Embryonic facial prominence (tissue), 1 donor: ENCODE measurements around the gene POMGNT2.
"Not testable (repeated sequence)": the region's sequence is repeated elsewhere in the genome, so short reads cannot be mapped to it uniquely, and the experiment has no call there.

ENCODE experiments used
- DNase-seq: peaks from one replicate; pipeline ENCODE4 v3.0.0-alpha.2; 2016; ENCODE audit errors: extremely low spot score

The POMGNT2 gene

DNA sequence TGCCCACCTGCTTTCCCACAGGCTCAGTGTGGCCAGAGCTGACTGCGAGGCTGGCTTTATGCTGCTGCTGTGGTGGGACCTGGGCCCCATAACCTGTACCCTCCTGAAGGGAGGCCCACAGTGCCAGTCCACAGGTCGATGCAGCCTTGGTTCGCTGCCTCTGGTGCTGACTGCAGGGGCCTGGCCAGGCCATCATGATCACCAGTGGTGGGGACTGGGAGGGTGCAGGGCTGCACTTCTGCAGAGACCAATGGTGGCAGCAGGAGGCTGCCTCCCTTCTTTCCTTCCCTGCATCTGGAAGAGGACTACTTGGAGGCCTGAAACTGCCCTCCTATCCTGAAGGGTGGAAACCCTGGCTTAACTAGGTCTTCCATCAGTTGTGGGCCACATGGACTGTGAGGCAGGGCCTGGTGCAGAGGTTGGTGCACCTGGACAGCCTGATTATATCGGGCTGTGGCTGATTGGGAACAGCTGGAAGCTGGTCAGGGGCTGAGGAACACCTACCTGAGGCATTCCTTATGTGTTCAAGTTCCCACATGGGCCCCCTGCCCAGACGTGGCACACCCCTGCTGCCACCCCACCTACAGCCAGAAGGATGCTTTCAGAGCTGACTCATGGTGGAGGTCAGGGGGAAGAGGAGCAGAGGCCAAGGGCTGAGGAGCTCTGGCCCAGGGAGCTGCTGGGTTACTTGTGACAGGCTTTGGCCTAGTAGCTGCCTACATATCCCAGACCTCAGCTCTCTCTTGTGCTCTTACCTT is 29.8 kb downstream of the POMGNT2 start:
- no peak for DNase-seq

DNA sequence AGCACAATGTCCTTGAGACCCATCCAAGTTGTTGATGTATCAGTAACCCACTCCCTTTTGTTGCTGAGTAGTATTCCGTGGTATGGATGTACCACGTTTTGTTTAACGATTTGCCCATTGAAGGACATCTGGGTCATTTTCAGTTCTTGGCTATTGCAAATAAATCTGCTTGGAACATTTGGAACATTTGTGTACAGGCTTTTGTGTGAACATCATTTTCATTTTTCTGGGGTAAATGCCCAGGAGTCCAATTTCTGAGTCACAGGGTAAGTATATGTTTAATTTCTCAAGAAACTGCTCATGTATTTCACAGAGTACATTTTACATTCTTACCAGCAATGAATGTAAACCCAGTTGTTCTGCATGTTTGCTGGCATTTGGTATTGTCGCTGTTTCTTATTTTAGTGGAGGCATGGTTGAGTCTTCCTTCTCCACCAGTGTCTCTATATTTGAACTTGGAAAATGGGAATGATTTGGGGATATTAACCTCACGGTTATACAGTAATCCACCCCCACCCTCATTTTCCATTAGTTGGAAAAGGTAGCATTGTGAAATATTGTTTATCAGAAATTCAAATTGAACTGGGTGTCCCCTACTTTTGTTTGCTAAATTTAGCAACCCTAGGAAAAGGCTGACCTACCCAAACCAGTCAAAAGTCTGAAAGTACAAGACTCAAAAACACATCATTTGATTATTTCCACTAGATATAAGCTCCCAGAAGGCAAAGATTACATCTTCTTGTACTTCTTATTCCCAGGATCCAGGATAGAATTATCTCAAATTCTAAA is 30.8 kb downstream of the POMGNT2 start:
- no peak for DNase-seq

DNA sequence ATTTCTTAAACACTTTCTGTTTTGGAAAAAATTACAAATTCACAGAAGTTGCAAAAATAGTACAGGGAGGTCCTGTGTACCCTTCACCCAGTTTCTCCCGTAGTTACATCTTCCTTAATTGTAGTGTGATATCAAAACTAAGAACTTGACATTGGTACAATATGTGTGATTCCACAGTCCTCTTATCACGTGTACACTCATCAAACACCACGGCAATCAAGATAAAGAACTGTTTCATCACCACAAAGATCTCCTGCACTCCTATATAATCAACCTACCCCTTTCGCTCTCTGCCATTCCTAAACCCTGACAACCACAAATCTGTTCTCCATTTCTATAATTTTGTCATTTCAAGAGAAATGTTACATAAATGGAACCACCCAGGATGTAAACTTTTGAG is 31.4 kb downstream of the POMGNT2 start:
- no peak for DNase-seq

DNA sequence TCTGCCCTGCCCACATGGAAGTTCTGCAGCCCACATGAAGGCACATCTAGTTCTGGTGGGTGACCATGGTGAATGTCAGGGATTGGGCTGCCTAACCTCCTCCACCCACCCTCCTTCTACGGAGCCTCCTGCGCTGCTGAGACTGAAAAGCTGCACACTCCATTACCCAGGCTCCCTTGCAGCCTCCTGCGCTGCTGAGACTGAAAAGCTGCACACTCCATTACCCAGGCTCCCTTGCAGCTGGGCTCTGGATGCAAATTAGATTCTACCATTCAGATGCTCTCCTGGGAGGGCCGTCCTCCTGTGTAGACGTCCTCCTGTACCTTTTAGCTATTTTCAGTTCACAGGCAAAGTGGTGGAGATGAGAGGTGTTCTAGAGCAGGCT is 32.1 kb downstream of the POMGNT2 start:
- DNase-seq = no peak

DNA sequence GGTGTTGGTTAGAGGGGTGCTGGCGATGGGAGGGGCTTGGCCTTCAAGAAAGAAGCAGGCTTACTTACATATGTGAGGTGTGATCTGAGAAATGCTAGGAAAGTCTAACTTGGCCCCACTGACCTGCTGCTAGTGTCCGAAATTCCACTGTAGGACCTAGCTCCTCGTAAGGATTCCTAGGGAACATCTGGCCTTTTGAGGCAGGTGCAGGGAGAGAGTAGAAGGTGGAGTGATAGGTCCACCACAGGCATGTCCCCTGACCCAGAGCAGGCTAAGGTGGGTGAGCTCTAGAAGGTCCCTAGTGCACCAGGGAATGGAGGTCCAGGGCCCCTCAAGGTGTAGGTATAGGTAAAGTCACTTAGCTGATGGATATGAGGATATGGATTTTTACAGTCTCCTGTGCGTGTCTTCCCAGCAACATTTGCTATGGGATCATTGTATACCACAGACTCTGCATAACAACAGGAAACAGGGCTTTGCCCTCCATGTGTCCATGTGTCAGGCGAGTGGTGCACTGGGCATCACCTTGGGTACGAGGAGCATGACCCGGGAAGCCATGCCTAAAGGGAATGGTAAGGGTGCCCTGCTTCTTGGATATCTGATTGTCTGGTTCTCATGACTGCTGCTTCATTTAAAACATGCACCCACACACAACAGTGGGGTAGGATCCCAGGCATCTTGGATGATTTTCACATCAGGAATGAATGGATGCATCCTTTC is 32.6 kb downstream of the POMGNT2 start:
- no peak for DNase-seq

DNA sequence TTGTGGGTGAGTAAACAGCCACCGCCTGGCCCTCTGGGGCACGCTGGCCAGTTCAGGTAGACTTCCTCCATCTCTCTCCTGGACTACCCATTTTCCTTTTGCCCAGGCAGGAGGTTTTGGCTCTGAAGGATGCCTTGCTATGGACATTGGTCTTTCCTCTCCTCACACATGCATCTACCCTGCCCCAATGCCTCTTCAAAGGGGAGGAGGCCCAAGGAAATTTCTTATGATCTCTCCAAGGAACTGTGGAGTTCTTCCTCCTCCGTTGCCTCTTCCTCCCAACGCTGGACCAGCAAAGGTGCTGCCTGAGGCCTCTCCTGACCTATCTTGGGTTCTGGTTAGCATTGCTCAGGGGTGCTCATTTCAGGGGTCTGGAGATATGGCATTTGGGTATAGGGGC is 33.5 kb downstream of the POMGNT2 start:
- DNase-seq = no peak

DNA sequence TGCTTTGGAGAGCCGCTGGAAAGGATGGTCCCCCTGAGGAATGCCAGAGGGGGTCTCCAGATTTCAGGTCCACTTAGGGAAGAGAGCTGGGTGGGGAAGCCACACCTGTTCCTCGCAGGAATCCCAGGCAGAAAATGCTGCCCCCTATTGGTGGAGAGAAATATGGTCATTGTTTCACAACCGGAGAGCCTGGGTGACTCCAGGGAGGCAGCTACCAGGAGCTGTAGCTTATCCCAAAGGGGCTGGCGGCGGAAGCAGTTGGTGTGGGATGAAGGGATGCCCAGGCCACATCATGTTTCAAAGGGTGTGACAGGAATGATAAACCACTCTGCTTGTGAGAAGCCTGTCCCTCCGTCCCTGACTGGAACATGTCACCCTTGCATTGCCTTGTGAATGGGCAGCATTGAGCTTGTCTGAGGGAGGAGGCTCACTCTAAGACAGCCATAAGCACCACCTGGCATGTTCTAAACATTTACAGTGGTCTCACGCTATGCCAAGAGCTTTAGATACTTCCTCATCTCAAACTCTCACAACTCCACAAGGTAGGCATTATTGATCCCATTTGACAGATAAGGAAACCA is 34.5 kb downstream of the POMGNT2 start:
- DNase-seq = no peak

DNA sequence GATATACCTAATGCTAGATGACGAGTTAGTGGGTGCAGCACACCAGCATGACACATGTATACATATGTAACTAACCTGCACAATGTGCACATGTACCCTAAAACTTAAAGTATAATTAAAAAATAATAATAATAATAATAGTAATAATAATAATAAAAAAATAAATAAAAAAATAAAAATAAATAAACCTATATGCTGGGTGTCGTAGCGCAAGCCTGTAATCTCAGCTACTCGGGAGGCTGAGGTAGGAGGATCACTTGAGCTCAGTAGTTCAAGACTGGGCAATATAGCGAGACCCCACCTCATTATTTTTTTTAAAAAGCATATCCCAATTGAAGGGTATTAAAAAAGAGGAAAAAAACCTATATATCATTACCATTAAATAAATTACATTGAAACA is 35.2 kb downstream of the POMGNT2 start:
- DNase-seq = not testable (repeated sequence)

DNA sequence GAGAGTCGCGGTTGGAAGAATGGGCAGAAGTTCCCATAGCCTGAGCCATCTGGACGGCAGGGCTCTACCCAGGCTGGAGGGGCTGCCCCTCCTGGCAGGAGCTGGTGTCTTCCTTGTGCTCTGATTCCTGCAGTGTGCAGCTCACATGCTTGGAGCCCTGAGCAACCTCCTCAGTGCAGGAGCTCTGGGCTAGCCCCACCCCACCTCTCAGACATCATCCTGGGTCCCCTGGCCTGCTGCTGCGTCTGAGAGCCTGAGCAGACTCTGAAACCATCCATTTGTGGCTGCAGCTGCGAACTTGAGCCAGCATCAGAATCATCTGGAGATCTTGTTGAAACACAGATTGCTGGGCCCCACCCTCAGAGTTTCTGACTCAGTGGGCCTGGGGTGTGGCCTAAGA is 42.8 kb downstream of the POMGNT2 start:
- no peak for DNase-seq

DNA sequence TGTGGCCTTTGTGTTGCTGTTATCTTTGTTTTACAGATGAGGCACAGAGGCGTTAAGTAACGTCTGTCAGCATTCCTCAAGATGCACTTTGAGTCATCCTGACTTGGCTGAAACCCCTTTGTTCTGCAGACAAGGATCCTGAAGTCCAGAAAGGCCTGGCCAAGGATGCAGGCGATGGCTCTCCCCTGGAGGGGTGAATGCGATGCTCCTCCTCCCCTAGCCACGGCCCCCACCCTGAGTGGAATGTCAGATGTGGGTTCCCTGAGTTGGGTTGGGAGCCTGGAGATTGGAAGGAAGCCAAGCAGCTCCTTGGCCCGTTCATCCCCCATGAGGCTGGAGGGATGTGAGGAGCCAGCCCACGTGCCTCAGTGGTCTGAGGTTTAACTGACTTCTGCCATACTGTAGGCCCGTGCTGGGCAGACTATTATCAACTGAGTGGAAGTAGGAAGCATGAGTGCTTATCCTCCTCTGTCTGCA is 43.3 kb downstream of the POMGNT2 start:
- no peak for DNase-seq

DNA sequence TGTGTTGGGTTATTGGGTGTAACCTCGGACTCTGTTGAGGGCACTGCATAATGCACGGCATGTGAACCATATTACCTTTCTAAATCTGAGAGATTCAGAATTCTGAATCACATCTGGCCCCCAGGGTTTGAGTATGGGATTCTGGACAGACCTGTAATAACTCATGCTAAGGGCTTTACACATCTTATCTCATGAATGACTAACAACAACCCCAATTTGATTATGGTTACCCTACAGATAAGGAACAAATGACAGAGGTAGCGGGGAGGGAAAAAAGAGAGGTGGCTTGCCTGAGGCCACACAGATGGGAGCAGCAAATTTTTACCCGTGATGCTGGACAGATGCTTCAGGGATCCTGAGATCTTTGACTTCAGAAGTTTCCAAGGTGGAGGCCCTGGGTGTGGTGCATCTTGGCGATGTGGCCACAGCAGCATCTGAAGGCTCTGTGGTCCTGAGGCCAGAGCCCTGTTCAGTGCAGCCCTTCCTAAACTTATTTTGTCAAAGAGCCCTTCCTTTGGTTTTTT is 43.8 kb downstream of the POMGNT2 start:
- DNase-seq = no peak

DNA sequence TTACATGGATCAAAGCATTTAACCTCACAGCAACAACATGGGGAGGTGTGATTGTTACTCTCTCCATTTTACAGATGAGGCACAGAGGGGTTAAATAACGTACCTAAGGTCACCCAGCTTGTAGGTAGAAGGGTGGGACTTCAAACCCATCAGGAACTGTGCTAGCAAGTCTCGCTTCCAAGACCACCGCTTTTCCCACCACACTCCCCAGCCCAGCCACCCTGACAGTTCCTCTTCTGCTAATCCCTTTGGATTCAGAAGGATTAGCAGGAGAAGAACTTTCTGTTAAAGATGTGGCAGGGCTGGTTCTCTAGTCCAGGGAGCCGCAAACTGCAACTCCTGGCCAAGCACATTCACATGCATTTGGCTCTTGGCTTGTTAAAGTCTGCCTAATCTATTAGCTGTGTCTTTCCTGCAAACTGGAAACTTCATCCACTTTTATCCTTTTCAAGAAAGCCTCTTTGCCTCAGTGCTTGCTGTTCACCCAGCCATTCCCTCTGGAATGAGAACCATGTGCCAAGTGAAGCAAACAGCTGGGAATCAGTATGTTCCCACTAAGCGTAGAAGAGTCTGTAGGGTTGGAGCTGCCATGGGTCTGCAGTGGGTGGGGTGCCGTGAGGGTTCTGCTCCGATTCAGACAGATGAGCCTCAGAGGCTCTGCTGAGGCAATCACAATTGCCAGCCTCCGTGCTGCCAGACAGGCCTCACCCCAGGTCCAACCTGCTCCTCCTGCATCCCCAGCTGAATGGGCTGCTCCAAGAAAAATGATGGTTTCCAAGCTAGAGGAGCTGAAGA is 44.6 kb downstream of the POMGNT2 start:
- DNase-seq = no peak

DNA sequence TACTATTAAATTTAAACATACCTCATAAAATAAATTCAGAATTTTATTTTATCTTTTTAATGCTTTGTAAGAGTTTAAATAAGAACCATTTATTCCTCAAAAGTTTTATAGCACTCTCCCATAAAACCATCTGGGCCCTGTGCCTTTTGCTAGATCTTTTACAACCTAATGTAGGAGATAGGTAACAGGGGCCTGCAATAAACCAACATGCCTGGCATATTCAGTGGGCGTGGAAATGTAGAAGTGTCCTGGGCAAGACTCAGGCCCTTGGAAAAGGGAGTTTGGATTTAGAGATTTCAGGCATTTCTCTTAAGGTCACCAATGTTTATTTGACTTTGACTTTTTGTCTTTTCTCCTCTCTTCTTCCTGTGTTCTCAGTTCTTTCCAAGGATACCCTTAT is 46.4 kb downstream of the POMGNT2 start:
- DNase-seq = no peak

DNA sequence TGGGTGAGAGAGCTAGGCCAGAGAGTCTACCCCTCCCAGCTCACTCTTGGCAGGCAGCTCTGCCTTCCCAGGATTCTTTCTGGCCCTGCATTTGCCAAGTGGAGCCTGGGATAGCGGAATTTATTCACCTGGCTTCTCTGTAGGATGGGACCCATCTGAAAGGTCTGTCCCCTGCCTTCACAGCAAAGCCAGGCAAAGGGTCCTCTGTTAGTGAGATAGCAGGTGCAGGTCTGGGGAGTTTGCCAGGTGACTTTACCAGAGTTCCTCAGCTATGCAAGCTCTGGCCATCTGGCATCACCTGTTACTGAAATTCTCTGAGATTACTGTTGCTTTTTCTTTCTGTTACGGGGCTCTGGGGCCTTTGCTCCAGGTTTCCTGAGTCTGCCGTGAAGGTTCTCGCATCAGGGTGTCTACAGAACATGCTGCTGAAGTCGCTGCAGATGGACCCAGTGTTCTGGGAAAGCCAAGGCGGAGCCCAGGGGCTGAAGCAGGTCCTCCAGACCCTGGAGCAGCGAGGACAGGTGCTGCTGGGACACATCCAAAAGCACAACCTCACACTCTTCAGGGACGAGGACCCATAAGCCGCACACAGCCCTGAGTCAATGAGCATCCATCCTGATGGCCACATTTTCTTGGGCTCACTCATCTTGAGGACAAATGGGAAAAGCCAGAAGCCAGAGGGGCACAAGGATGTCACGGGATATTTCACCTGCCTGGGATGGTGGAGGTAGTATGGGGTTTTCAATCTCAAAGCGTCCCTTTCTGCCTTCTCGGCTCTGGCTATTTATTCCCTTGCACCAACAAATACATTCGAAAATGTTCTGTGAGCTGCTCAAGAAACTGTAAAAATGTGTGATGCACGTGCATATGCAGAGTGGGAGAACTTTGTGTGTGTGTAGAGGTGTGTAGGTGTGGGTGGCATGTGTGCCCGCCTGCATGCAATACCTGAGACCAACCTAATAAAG is 49.8 kb downstream of the POMGNT2 start:
- no peak for DNase-seq

DNA sequence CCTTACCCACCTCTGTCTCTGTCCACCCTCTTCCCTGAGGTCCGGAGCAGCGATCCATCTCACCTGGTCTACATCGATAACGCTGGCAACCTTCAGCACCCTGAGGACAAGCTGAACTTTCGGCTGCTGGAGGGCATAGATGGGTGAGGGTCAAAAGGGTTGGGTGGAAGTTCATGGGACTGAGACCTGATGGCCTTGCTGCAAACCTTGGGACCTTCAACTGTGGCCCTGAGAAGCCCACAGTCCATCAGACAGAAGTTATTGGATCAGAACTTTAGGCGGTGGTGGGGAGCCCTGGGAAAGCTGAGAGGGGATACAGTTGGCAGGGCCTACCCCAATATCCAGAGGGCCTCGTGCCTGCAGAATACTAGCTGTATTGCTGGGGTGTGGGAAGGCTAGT is 50.5 kb downstream of the POMGNT2 start:
- no peak for DNase-seq

DNA sequence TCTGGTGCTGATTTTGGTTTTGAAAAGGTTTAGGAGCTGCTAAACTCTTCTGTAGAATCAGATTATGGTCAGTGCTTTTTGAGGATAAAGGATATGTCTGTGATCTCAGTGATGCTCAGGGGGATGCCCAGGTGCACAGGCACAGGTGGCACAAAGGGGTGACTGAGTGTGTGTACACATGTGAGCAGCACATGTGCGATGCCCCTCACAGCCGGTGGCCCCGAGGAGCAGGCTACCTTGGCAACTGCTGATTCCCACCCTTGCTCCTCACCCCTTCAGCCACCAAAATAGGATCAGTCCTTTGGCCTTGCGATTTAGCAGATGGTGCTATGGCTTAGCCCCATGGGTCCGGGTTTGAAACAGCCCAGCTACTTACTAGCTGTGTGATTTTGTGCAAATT is 51.1 kb downstream of the POMGNT2 start:
- DNase-seq = no peak

DNA sequence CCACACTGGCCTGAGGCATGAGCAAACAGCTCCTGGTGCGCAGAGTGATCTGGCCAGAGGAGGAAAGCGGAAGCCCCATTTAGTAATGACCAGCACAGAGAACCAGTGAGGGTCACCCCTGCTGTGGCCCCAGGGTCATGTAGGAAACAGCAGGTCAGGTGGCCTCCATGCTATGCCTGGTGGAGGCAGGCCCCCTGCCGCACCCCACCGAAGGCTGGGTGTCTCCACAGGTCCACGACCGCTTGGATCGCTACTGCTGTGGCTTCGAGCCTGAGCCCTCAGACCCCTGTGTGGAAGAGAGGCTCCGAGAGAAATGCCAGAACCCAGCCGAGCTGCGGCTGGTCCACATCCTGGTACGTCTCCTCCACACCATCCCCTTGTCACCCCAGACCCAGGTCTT is 52.6 kb downstream of the POMGNT2 start:
- DNase-seq = no peak

DNA sequence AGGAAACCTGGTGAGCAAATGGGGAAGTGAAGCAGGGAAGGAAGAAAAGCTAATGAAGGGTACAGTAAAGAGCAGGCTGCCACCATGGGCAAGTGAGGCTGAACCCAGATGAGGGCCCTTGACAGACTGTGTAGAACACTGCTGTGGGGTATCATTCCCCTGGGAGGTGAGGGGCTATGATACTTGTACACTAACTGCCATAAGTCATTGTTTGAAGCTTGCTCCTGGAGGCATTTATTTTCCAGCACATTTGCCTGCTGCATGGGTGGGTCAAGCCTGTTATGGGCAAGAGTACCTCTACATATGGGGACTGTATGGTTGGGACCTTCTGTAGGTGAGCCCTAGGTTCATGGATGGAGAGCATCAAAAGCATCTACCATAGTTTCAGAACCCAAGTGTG is 57.4 kb downstream of the POMGNT2 start:
- no peak for DNase-seq

DNA sequence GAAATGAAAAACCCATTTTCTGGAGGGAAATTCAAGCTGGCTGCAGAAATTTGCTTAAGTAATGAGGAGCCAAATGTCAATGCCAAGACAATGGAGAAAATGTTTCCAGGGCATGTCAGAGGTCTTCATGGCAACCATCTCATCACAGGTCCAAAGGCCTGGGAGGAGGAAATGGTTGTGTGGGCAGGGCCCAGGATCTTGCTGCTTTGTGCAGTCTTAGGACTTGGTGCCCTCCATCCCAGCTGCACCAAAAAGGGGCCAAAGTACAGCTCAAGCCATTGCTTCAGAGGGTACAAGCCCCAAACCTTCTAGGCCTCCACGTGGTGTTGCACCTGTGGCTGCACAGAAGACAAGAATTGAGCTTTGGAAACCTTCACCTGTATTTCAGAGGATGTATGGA is 59.3 kb downstream of the POMGNT2 start:
- no peak for DNase-seq

DNA sequence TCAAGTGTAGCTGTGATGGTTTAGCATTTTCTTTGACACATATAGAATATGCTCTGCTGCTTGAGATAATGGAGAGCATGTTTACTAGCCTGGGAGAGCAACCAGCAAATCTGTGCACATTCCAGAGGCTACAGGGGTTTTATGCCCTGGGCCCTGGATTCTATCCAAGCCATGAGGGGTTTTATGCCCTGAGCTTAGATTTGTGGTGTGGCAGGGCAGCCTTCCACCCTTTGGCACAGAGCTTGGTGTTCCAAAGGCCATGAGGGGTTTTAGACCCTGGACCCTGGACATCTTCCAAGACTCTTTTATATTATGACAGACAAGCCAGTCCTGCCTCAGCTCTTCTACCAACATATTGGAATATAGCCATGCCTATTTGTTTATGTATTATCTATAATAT is 60.8 kb downstream of the POMGNT2 start:
- DNase-seq = not testable (repeated sequence)
